IMR-90 (cell line): ENCODE results near the gene PRKD2. TPM values are rescaled to one million over a fixed set of nuclear protein-coding genes. Genes with fewer than 3 reads are reported as not detected.
A peak's percentile ranks its signal among the peaks of the same experiment; 100 is the strongest.

ENCODE experiments used
- ATAC-seq: fragments of 200-7000 bp; cut with Tn5 transposase; 2 replicates; pipeline ENCODE4 v1.9.1; 2020; ENCODE audit warnings: low read depth, mild to moderate bottlenecking, moderate library complexity
- BruUV-seq: library from RNA; stranded (reverse); fragments of 400-500 nt; replicated peaks from 2 replicates; lab custom pipeline; 2021; lab: Mats Ljungman, UMichigan
- CTCF ChIA-PET: fragments of 300-600 bp; formaldehyde crosslinking; extraction: SDS; loops from one replicate; lab custom pipeline; 2021; ENCODE audit warnings: antibody characterized with exemption; lab: Yijun Ruan, JAX
- POLR2A ChIA-PET: fragments of 300-600 bp; sonication (Branson Sonifier 250); formaldehyde crosslinking; loops from one replicate; lab custom pipeline; 2022; ENCODE audit warnings: antibody characterized with exemption; ENCODE audit not compliant: unreplicated experiment; lab: Charles Lee
- DNase-seq: peaks from one replicate; pipeline ENCODE4 v3.0.0; 2013
- H2AFZ ChIP-seq: replicated peaks from 2 replicates; pipeline ENCODE3; 2013; ENCODE audit warnings: low read length, mild to moderate bottlenecking; ENCODE audit not compliant: poor library complexity
- H2AK5ac ChIP-seq: 2 replicates; pipeline ENCODE4 v1.6.1; 2013; ENCODE audit warnings: low read depth, low read length, inconsistent platforms
- H2AK9ac ChIP-seq: replicated peaks from 2 replicates; pipeline ENCODE3; 2013; ENCODE audit warnings: mild to moderate bottlenecking, low read depth, low read length, moderate library complexity; ENCODE audit not compliant: poor library complexity
- H2BK120ac ChIP-seq: 2 replicates; pipeline ENCODE4 v1.6.1; 2013; ENCODE audit warnings: low read depth, low read length, inconsistent platforms
- H2BK15ac ChIP-seq: 3 replicates; pipeline ENCODE4 v1.6.1; 2013; ENCODE audit warnings: low read depth, low read length, inconsistent platforms
- H2BK20ac ChIP-seq: 2 replicates; pipeline ENCODE4 v1.6.1; 2013; ENCODE audit warnings: low read depth, mild to moderate bottlenecking, inconsistent platforms, low read length, moderate library complexity
- H2BK5ac ChIP-seq: 2 replicates; pipeline ENCODE4 v1.6.1; 2013; ENCODE audit warnings: mild to moderate bottlenecking, low read depth, low read length, inconsistent platforms; ENCODE audit not compliant: poor library complexity, severe bottlenecking
- H3K14ac ChIP-seq: replicated peaks from 2 replicates; pipeline ENCODE4 v1.6.1; 2013; ENCODE audit warnings: low read depth, low read length, inconsistent platforms
- H3K18ac ChIP-seq: 2 replicates; pipeline ENCODE4 v1.6.1; 2013; ENCODE audit warnings: low read depth, low read length, control low read depth
- H3K23ac ChIP-seq: 2 replicates; pipeline ENCODE4 v1.6.1; 2013; ENCODE audit warnings: low read depth, low read length, inconsistent platforms
- H3K27ac ChIP-seq: 2 replicates; pipeline ENCODE4 v1.5.1; 2013; ENCODE audit warnings: mild to moderate bottlenecking, control low read depth, low read length; ENCODE audit not compliant: insufficient read depth
- H3K27me3 ChIP-seq: 2 replicates; pipeline ENCODE4 v1.6.1; 2013; ENCODE audit warnings: low read length; ENCODE audit not compliant: control insufficient read depth, insufficient read depth
- H3K36me3 ChIP-seq: 2 replicates; pipeline ENCODE4 v1.6.1; 2013; ENCODE audit warnings: low read length, mixed read lengths; ENCODE audit not compliant: control insufficient read depth, insufficient read depth
- H3K4ac ChIP-seq: 2 replicates; pipeline ENCODE4 v1.6.1; 2013; ENCODE audit warnings: low read depth, low read length, inconsistent platforms
- H3K4me1 ChIP-seq: 2 replicates; pipeline ENCODE4 v1.6.1; 2013; ENCODE audit warnings: low read length, mixed read lengths; ENCODE audit not compliant: control insufficient read depth, insufficient read depth
- H3K4me2 ChIP-seq: 2 replicates; pipeline ENCODE4 v1.6.1; 2013; ENCODE audit warnings: low read depth, mild to moderate bottlenecking, control low read depth, low read length, moderate library complexity
- H3K4me3 ChIP-seq: 2 replicates; pipeline ENCODE4 v1.5.1; 2013; ENCODE audit warnings: low read depth, mild to moderate bottlenecking, control low read depth, low read length, moderate library complexity; ENCODE audit not compliant: insufficient read depth
- H3K56ac ChIP-seq: 2 replicates; pipeline ENCODE4 v1.6.1; 2013; ENCODE audit warnings: low read length, inconsistent platforms; ENCODE audit not compliant: insufficient read depth; ENCODE audit errors: extremely low read depth
- H3K79me1 ChIP-seq, 2 experiments: 2 replicates each; pipeline ENCODE4 v1.6.1; 2013; ENCODE audit warnings: low read length in 2 of 2, inconsistent platforms in 1 of 2, low read depth in 1 of 2
- H3K9ac ChIP-seq: 2 replicates; pipeline ENCODE4 v1.6.1; 2013; ENCODE audit warnings: low read depth, low read length, control low read depth
- H3K9me1 ChIP-seq: 2 replicates; pipeline ENCODE4 v1.6.1; 2013; ENCODE audit warnings: low read length, inconsistent platforms; ENCODE audit not compliant: insufficient read depth
- H3K9me3 ChIP-seq: 2 replicates; pipeline ENCODE4 v1.6.1; 2013; ENCODE audit warnings: low read length; ENCODE audit not compliant: control insufficient read depth, insufficient read depth
- H4K20me1 ChIP-seq: 2 replicates; pipeline ENCODE4 v1.6.1; 2013; ENCODE audit warnings: low read length, inconsistent platforms; ENCODE audit not compliant: insufficient read depth
- H4K5ac ChIP-seq: 2 replicates; pipeline ENCODE4 v1.6.1; 2013; ENCODE audit warnings: mild to moderate bottlenecking, low read depth, low read length, control low read depth
- H4K8ac ChIP-seq, 2 experiments: 2 replicates each; pipeline ENCODE4 v1.6.1; 2013; ENCODE audit warnings: low read depth in 2 of 2, low read length in 2 of 2, control low read depth in 1 of 2, inconsistent platforms in 1 of 2
- H4K91ac ChIP-seq: 2 replicates; pipeline ENCODE4 v1.6.1; 2013; ENCODE audit warnings: low read depth, low read length, inconsistent platforms; ENCODE audit not compliant: insufficient read depth
- CEBPB ChIP-seq: IDR thresholded peaks from 2 replicates; pipeline ENCODE4 v1.6.1; 2012; ENCODE audit warnings: low read depth, low read length, improper control_type of control experiment
- CHD1 ChIP-seq: IDR thresholded peaks from 2 replicates; pipeline ENCODE4 v1.6.1; 2012; ENCODE audit warnings: low read depth, low read length, improper control_type of control experiment
- CTCF ChIP-seq: conservative IDR thresholded peaks from 2 replicates; pipeline ENCODE4 v1.5.1; 2012; ENCODE audit warnings: mild to moderate bottlenecking, low read depth, low read length, improper control_type of control experiment
- ELK1 ChIP-seq: fragments of 150-350 bp; IDR thresholded peaks from 2 replicates; pipeline ENCODE4 v1.6.1; 2016; ENCODE audit warnings: low read depth, mild to moderate bottlenecking, low read length, moderate library complexity, borderline replicate concordance
- FOS ChIP-seq: fragments of 150-350 bp; IDR thresholded peaks from 2 replicates; pipeline ENCODE4 v1.6.1; 2016; ENCODE audit warnings: low read depth, low read length
- MAFK ChIP-seq: IDR thresholded peaks from 2 replicates; pipeline ENCODE4 v1.6.1; 2012; ENCODE audit warnings: low read depth, low read length, improper control_type of control experiment
- MAZ ChIP-seq: IDR thresholded peaks from 2 replicates; pipeline ENCODE4 v1.6.1; 2012; ENCODE audit warnings: low read depth, mild to moderate bottlenecking, low read length, improper control_type of control experiment, moderate library complexity, borderline replicate concordance
- NFE2L2 ChIP-seq: fragments of 150-350 bp; IDR thresholded peaks from 2 replicates; pipeline ENCODE4 v1.6.1; 2016; ENCODE audit warnings: low read depth, mild to moderate bottlenecking, low read length
- POLR2A ChIP-seq: IDR thresholded peaks from 2 replicates; pipeline ENCODE4 v1.6.1; 2012; ENCODE audit warnings: mild to moderate bottlenecking, low read depth, low read length
- RAD21 ChIP-seq: IDR thresholded peaks from 2 replicates; pipeline ENCODE4 v1.6.1; 2012; ENCODE audit warnings: low read length, improper control_type of control experiment
- RCOR1 ChIP-seq: IDR thresholded peaks from 2 replicates; pipeline ENCODE4 v1.6.1; 2012; ENCODE audit warnings: mild to moderate bottlenecking, low read length, improper control_type of control experiment; ENCODE audit not compliant: insufficient replicate concordance
- USF2 ChIP-seq: fragments of 150-350 bp; IDR thresholded peaks from 2 replicates; pipeline ENCODE4 v1.6.1; 2017; ENCODE audit warnings: mild to moderate bottlenecking, antibody characterized with exemption, low read length, low read depth
- WGBS, 2 experiments: methylation state at CpG; one replicate each; pipeline versions ENCODE4 v1.1.5 to v1.1.7; 2013; ENCODE audit warnings: missing lambda C conversion rate in 2 of 2; ENCODE audit not compliant: insufficient read length in 1 of 2; ENCODE audit errors: extremely low coverage in 2 of 2; 5-methylcytosine and 5-hydroxymethylcytosine counted together
- dilution Hi-C: fragments of 300-500 bp; cut with HindIII; formaldehyde crosslinking; loops from one replicate; pipeline ENCODE4 v1.14.3; 2018; ENCODE audit warnings: low sequenced_read_pairs; ENCODE audit not compliant: unreplicated experiment
- in situ Hi-C: fragments of 300-500 bp; cut with MboI; formaldehyde crosslinking; loops from 3 replicates; pipeline ENCODE4 v1.14.3; 2019; ENCODE audit warnings: low sequenced_read_pairs, inconsistent platforms, mixed read lengths
- intact Hi-C: fragments of 100-400 bp; cut with micrococcal nuclease; formaldehyde crosslinking; loops from 2 replicates; pipeline ENCODE4 v1.10.0; 2022
- polyA plus RNA-seq, 3 experiments: library from polyadenylated mRNA; depleted of rRNA; stranded (reverse); fragments of >200 nt; gene quantifications; 2 replicates each; pipeline ENCODE4 v1.2.3, GENCODE V29; 2012; ENCODE audit warnings: low replicate concordance in 1 of 3
- total RNA-seq: library from RNA; depleted of rRNA; stranded (reverse); fragments of >200 nt; gene quantifications from 2 replicates; pipeline ENCODE4 v1.2.3, GENCODE V29; 2012

PRKD2 gene
- total and polyA plus RNA-seq, 2 of the 4 experiments (the other 2 are of a cell fraction) = 9.9 to 19.6 TPM

- DNase-seq (no peak), ATAC-seq (no peak)
- Histone ChIP-seq H2AFZ (no peak overlapping the region), H3K27me3 (no peaks in the 10 kb centered on the region), H2BK5ac (no peak overlapping the region), H3K9ac (no peak overlapping the region), H3K4me2 (no peak overlapping the region), H3K4ac (no peak overlapping the region), H3K56ac (no peak overlapping the region), H3K4me3 (no peak overlapping the region), H3K9me1 (no peaks in the 10 kb centered on the region), H4K91ac (no peak overlapping the region), H3K18ac (no peak overlapping the region), H2BK20ac (no peak overlapping the region), H3K14ac (no peak overlapping the region), H3K4me1 (peaks cover 8% of the 10 kb centered on the region), H3K9me3 (no peaks in the 10 kb centered on the region), H2AK9ac (peak overlapping the region; percentile 78), H3K36me3 (peaks cover 29% of the 10 kb centered on the region), H2BK120ac (no peak overlapping the region), H4K8ac (no peak overlapping the region), H4K5ac (no peak overlapping the region), H4K20me1 (peaks cover 9% of the 10 kb centered on the region), H2BK15ac (no peak overlapping the region), H2AK5ac (no peak overlapping the region), H3K23ac (no peak overlapping the region), H3K79me1 (peaks cover 8 to 22% of the 10 kb centered on the region in 2 experiments; a peak in 2 of 4 replicates), H3K27ac (no peak overlapping the region)
- in situ Hi-C loops (no loop called here), dilution Hi-C loops (no loop called here), intact Hi-C loops (no loop called here)
- TF ChIP-seq RAD21 (peak; percentile 25; the same call in 1 of the 2 replicates), CTCF (peak; percentile 40), NFE2L2 (no peak), CEBPB (no peak), USF2 (no peak), CHD1 (no peak), RCOR1 (no peak), ELK1 (no peak), POLR2A (no peak), MAZ (no peak), MAFK (no peak), FOS (no peak)
- POLR2A ChIA-PET = no interaction called here
- CTCF ChIA-PET = interaction anchor here (0.7 kb wide), 1 partner anchor 88 kb away, joined by 4 read pairs; no protein-coding TSS in a partner anchor
- WGBS, 2 experiments = 17% methylated on average over 1 of the region's 4 CpGs; no CpG with 5 or more reads in 1 of the 2 experiments
- BruUV-seq = no TSS peak
Measured at GRCh38 chr19:46753420-46754155, 36.7 kb upstream of the PRKD2 start.
